HEK293T (cell line): ENCODE results near the gene CES5A.

Source experiments
- CTBP1 ChIP-seq: fragments of 450-650 bp; IDR thresholded peaks from 2 replicates; pipeline ENCODE4 v1.6.1; 2016; ENCODE audit warnings: borderline replicate concordance
- ELF4 ChIP-seq: fragments of 450-650 bp; IDR thresholded peaks from 2 replicates; pipeline ENCODE4 v1.6.1; 2017; ENCODE audit warnings: antibody characterized with exemption
- FOXA1 ChIP-seq: fragments of 450-650 bp; IDR thresholded peaks from 2 replicates; pipeline ENCODE4 v1.6.1; 2016; ENCODE audit warnings: mild to moderate bottlenecking
- FOXK2 ChIP-seq: fragments of 450-650 bp; IDR thresholded peaks from 2 replicates; pipeline ENCODE4 v1.6.1; 2016; ENCODE audit warnings: mild to moderate bottlenecking
- FOXM1 ChIP-seq: fragments of 450-650 bp; IDR thresholded peaks from 2 replicates; pipeline ENCODE4 v1.6.1; 2017; ENCODE audit warnings: mild to moderate bottlenecking, borderline replicate concordance
- L3MBTL2 ChIP-seq: fragments of 450-650 bp; conservative IDR thresholded peaks from 2 replicates; pipeline ENCODE4 v1.6.1; 2016; ENCODE audit warnings: mild to moderate bottlenecking
- NFRKB ChIP-seq: fragments of 450-650 bp; IDR thresholded peaks from 2 replicates; pipeline ENCODE4 v1.6.1; 2016; ENCODE audit warnings: mild to moderate bottlenecking, moderate library complexity
- SP1 ChIP-seq: fragments of 450-650 bp; IDR thresholded peaks from 2 replicates; pipeline ENCODE4 v1.6.1; 2017
- SUZ12 ChIP-seq: fragments of 450-650 bp; IDR thresholded peaks from 2 replicates; pipeline ENCODE4 v1.6.1; 2016; ENCODE audit warnings: mild to moderate bottlenecking

- TF ChIP-seq FOXA1 (no peak), SUZ12 (no peak), SP1 (no peak), CTBP1 (no peak), FOXK2 (no peak), ELF4 (no peak), FOXM1 (no peak), L3MBTL2 (no peak), NFRKB (no peak)
These were observed 39.6 kb downstream of the CES5A start for GRCh38 chr16:55835581-55835980.
